Tibial nerve (tissue), 4 donors: ENCODE data around the gene MYOM1.

Source experiments
- EP300 ChIP-seq, 2 donors: sonication (generic); formaldehyde crosslinking; IDR thresholded peaks; one replicate each; pipeline ENCODE4 v1.6.1; 2017; ENCODE audit warnings: antibody characterized with exemption in 2 of 2, mild to moderate bottlenecking in 1 of 2
- TF ChIP-seq, protein P1 (sequence below), 5 experiments: fragments of 200-600 bp in 3 of 5; fragments of 450-650 bp in 2 of 5; sonication (generic) in 3 of 5; IDR thresholded peaks; one replicate each; pipeline ENCODE4 v1.5.1; 2016 to 2019; ENCODE audit warnings: antibody characterized with exemption in 5 of 5, mild to moderate bottlenecking in 3 of 5, moderate library complexity in 2 of 5

DNA sequence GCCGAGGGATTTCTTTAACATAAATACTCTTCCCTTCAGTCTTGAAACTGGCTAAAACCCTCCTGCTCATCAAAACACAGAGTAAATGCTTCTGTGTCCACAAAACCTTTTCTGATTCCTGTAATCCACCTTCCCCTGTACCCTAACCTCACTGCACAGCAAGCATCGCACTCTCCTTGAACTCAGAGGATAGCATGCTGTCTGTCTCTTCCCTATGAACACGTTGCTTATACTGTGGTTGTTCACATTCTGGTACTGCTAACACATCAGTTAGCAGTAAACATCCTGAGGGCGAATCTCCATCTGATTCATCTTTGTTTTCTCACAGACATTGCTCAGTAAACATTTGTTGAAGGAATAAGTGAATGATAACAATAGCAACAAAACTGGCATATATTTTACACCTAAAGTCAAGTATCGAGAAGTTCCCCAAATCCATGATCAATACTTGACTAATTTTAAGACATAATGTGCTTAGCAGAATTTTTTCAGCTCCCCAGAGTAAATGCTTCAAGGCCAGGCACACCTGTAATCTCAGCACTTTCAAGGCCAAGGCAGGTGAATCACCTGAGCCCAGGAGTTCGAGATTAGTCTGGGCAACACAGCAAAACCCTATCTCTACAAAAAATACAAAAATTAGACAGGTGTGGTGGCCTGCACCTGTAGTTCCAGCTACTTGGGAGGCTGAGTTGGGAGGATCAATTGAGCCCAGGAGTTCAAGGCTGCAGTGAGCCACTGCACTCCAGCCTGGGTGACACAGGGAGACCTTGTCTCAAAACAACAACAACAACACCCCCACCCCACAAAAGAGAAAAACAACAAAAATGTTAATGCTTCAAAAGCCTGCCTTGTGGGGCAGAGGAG lies 161.2 kb downstream of the MYOM1 start:
- TF ChIP-seq, protein P1, sequence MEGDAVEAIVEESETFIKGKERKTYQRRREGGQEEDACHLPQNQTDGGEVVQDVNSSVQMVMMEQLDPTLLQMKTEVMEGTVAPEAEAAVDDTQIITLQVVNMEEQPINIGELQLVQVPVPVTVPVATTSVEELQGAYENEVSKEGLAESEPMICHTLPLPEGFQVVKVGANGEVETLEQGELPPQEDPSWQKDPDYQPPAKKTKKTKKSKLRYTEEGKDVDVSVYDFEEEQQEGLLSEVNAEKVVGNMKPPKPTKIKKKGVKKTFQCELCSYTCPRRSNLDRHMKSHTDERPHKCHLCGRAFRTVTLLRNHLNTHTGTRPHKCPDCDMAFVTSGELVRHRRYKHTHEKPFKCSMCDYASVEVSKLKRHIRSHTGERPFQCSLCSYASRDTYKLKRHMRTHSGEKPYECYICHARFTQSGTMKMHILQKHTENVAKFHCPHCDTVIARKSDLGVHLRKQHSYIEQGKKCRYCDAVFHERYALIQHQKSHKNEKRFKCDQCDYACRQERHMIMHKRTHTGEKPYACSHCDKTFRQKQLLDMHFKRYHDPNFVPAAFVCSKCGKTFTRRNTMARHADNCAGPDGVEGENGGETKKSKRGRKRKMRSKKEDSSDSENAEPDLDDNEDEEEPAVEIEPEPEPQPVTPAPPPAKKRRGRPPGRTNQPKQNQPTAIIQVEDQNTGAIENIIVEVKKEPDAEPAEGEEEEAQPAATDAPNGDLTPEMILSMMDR (IDR thresholded peaks at IDR 0.05): no peak
- no peak for TF ChIP-seq EP300 (IDR thresholded peaks at IDR 0.05)
